Osteoblast (primary cell): ENCODE data around the gene ZNF408. TPM values are rescaled to one million over a fixed set of nuclear protein-coding genes. Genes with fewer than 3 reads are reported as not detected.
"Not testable (repeated sequence)": the region's sequence is repeated elsewhere in the genome, so short reads cannot be mapped to it uniquely, and the experiment has no call there.

ENCODE experiments used
- DNase-seq: peaks from one replicate; pipeline ENCODE4 v3.0.0; 2011; ENCODE audit warnings: low spot score, mixed read lengths; ENCODE audit not compliant: insufficient read length; ENCODE audit errors: missing footprints
- H2AFZ ChIP-seq: 2 replicates; pipeline ENCODE4 v1.6.0; 2011; ENCODE audit warnings: mild to moderate bottlenecking, low read length
- H3K27ac ChIP-seq: 2 replicates; pipeline ENCODE4 v1.5.1; 2011; ENCODE audit warnings: mild to moderate bottlenecking, low read depth, low read length, moderate library complexity
- H3K27me3 ChIP-seq: 2 replicates; pipeline ENCODE4 v1.6.0; 2012; ENCODE audit warnings: mild to moderate bottlenecking, control low read depth, inconsistent platforms, low read length, moderate library complexity; ENCODE audit not compliant: insufficient read depth
- H3K36me3 ChIP-seq: 2 replicates; pipeline ENCODE4 v1.5.1; 2011; ENCODE audit warnings: mild to moderate bottlenecking, low read length, control low read depth, moderate library complexity; ENCODE audit not compliant: insufficient read depth
- H3K4me1 ChIP-seq: 2 replicates; pipeline ENCODE4 v1.5.1; 2011; ENCODE audit warnings: mild to moderate bottlenecking, low read length, control low read depth, moderate library complexity; ENCODE audit not compliant: insufficient read depth
- H3K4me2 ChIP-seq: 2 replicates; pipeline ENCODE4 v1.6.0; 2011; ENCODE audit warnings: mild to moderate bottlenecking, low read length; ENCODE audit not compliant: insufficient read depth
- H3K4me3 ChIP-seq: fragments of 200-600 bp; sonication (generic); 3 replicates; pipeline ENCODE4 v1.5.1; 2012; ENCODE audit warnings: mild to moderate bottlenecking, low read length, inconsistent platforms; ENCODE audit not compliant: insufficient read depth
- H3K79me2 ChIP-seq: 2 replicates; pipeline ENCODE4 v1.6.0; 2012; ENCODE audit warnings: mild to moderate bottlenecking, low read length, control low read depth, inconsistent platforms; ENCODE audit not compliant: insufficient read depth
- H3K9me3 ChIP-seq: 2 replicates; pipeline ENCODE4 v1.5.1; 2011; ENCODE audit warnings: low read depth, low read length, control low read depth
- H4K20me1 ChIP-seq: 2 replicates; pipeline ENCODE4 v1.6.0; 2012; ENCODE audit warnings: mild to moderate bottlenecking, low read length, control low read depth; ENCODE audit not compliant: insufficient read depth
- CTCF ChIP-seq: IDR thresholded peaks from 2 replicates; pipeline ENCODE4 v1.5.1; 2011; ENCODE audit warnings: mild to moderate bottlenecking, low read depth, low read length, moderate library complexity; ENCODE audit errors: extremely low read depth
- total RNA-seq: library from RNA; depleted of rRNA; stranded (reverse); fragments of >200 nt; gene quantifications from 2 replicates; pipeline ENCODE4 v1.2.3, GENCODE V29; 2012

The ZNF408 gene
- total RNA-seq, 1 donor, result 16.3 TPM

GRCh38 chr11:46706886-46707285, 6.1 kb downstream of the ZNF408 start:
- Histone ChIP-seq H4K20me1 (peaks cover 16% of the 10 kb centered on the region), H3K9me3 (no peaks in the 10 kb centered on the region), H3K4me3 (no peak overlapping the region), H2AFZ (no peak overlapping the region), H3K36me3 (peaks cover 40% of the 10 kb centered on the region), H3K27me3 (no peaks in the 10 kb centered on the region), H3K4me2 (no peak overlapping the region), H3K79me2 (peaks cover 33% of the 10 kb centered on the region), H3K27ac (no peak overlapping the region), H3K4me1 (peaks cover 17% of the 10 kb centered on the region)
- TF ChIP-seq CTCF, result no peak
- no peak for DNase-seq

GRCh38 chr11:46709351-46709750, 8.5 kb downstream of the ZNF408 start:
- not testable (repeated sequence) for H3K9me3 ChIP-seq

GRCh38 chr11:46710821-46711269, 10.0 kb downstream of the ZNF408 start:
- H3K4me1 ChIP-seq, result peaks cover 31% of the 10 kb centered on the region
- H2AFZ ChIP-seq, result peak overlapping the region; percentile 56
- no peaks in the 10 kb centered on the region for H3K27me3 ChIP-seq
- H3K79me2 ChIP-seq, result peaks cover 1% of the 10 kb centered on the region
- H3K9me3 ChIP-seq, result no peaks in the 10 kb centered on the region
- H3K4me3 ChIP-seq, result no peak overlapping the region
- TF ChIP-seq CTCF, result no peak
- H4K20me1 ChIP-seq, result peaks cover 3% of the 10 kb centered on the region
- peak overlapping the region; percentile 27 for H3K4me2 ChIP-seq
- H3K27ac ChIP-seq, result peak overlapping the region; percentile 94
- peak; percentile 92 for DNase-seq
- peaks cover 5% of the 10 kb centered on the region for H3K36me3 ChIP-seq

More at GRCh38 chr11:46709351-46709750, 8.5 kb downstream of the ZNF408 start:
- DNase-seq, H4K20me1 ChIP-seq, H3K4me3 ChIP-seq, H3K27me3 ChIP-seq, H3K27ac ChIP-seq, H2AFZ ChIP-seq, H3K4me2 ChIP-seq: not testable (repeated sequence)
- Histone ChIP-seq H3K4me1 (peaks cover 25% of the 10 kb centered on the region), H3K79me2 (peaks cover 12% of the 10 kb centered on the region), H3K36me3 (peaks cover 20% of the 10 kb centered on the region)

GRCh38 chr11:46711303-46711702, 10.5 kb downstream of the ZNF408 start:
- H2AFZ ChIP-seq, result peak overlapping the region; percentile 56
- H3K4me1 ChIP-seq, result peaks cover 31% of the 10 kb centered on the region
- DNase-seq, result peak; percentile 52
- peak overlapping the region; percentile 94 for H3K27ac ChIP-seq
- H3K4me3 ChIP-seq, result no peak overlapping the region
- H3K27me3 ChIP-seq, result no peaks in the 10 kb centered on the region
- peak overlapping the region; percentile 27 for H3K4me2 ChIP-seq
- H3K9me3 ChIP-seq, result no peaks in the 10 kb centered on the region
- H4K20me1 ChIP-seq, result no peaks in the 10 kb centered on the region
- no peak for TF ChIP-seq CTCF
- no peaks in the 10 kb centered on the region for H3K79me2 ChIP-seq
- peaks cover 3% of the 10 kb centered on the region for H3K36me3 ChIP-seq
